ENCODE results near the gene CLBA1. TPM values are rescaled to one million over a fixed set of nuclear protein-coding genes. Genes with fewer than 3 reads are reported as not detected.

Gene CLBA1
- polyA plus RNA-seq, 12 donors, result 2.9 to 6.7 (median 4.6) TPM; not detected in 1

GRCh38 chr14:104996032-104996431, 10.4 kb downstream of the CLBA1 start:
- DNase-seq, result no peak

GRCh38 chr14:104996483-104996882, 10.9 kb downstream of the CLBA1 start:
- no peak for DNase-seq

GRCh38 chr14:104998801-104999200, 13.2 kb downstream of the CLBA1 start:
- DNase-seq, result no peak

- DNase-seq, result no peak
Measured at GRCh38 chr14:104999361-104999760, 13.8 kb downstream of the CLBA1 start.

- no peak for DNase-seq
Measured at GRCh38 chr14:105005329-105005928, 19.8 kb downstream of the CLBA1 start.

- DNase-seq, result no peak
Measured at GRCh38 chr14:105005929-105006830, 20.6 kb downstream of the CLBA1 start.

- no peak for DNase-seq
Measured at GRCh38 chr14:105006831-105007592, 21.4 kb downstream of the CLBA1 start.

GRCh38 chr14:105007593-105008264, 22.1 kb downstream of the CLBA1 start:
- no peak for DNase-seq

- DNase-seq, result no peak
Measured at GRCh38 chr14:105010106-105010505, 24.5 kb downstream of the CLBA1 start.

- no peak for DNase-seq
Measured at GRCh38 chr14:105010891-105011291, 25.3 kb downstream of the CLBA1 start.

- DNase-seq, result no peak
Measured at GRCh38 chr14:105011312-105011990, 25.9 kb downstream of the CLBA1 start.

GRCh38 chr14:105012171-105012985, 26.8 kb downstream of the CLBA1 start:
- DNase-seq, result no peak

GRCh38 chr14:105013150-105013785, 27.7 kb downstream of the CLBA1 start:
- DNase-seq, result no peak

- DNase-seq, result no peak
Measured at GRCh38 chr14:105014032-105014431, 28.4 kb downstream of the CLBA1 start.

- no peak for DNase-seq
Measured at GRCh38 chr14:105014631-105015030, 29.0 kb downstream of the CLBA1 start.

GRCh38 chr14:105015242-105015641, 29.7 kb downstream of the CLBA1 start:
- no peak for DNase-seq

- DNase-seq, result no peak
Measured at GRCh38 chr14:105015905-105016304, 30.3 kb downstream of the CLBA1 start.

GRCh38 chr14:105018414-105018813, 32.8 kb downstream of the CLBA1 start:
- no peak for DNase-seq

GRCh38 chr14:105019861-105020814, 34.5 kb downstream of the CLBA1 start:
- DNase-seq, result peak; percentile 45
